HL-60 (cell line): Measurements from ENCODE around the gene SMC4.

ENCODE experiments used
- DNase-seq, 2 experiments: peaks; one replicate each; pipeline ENCODE4 v3.0.0-alpha.2; 2010 to 2020; ENCODE audit warnings: low read depth in 1 of 2, low spot score in 1 of 2
- H3K27ac ChIP-seq: fragments of 250-450 bp; sonication (Bioruptor Pico); replicated peaks from 2 replicates; pipeline ENCODE4 v1.5.1; 2020; ENCODE audit warnings: mild to moderate bottlenecking, moderate library complexity
- H3K27me3 ChIP-seq: fragments of 250-450 bp; sonication (Bioruptor Pico); 2 replicates; pipeline ENCODE4 v1.5.1; 2021; ENCODE audit warnings: mild to moderate bottlenecking, moderate library complexity; ENCODE audit not compliant: insufficient read depth, poor library complexity, severe bottlenecking
- H3K4me3 ChIP-seq: replicated peaks from 2 replicates; pipeline ENCODE4 v1.5.1; 2011; ENCODE audit warnings: mild to moderate bottlenecking, control low read depth, low read length; ENCODE audit not compliant: insufficient read depth
- GABPA ChIP-seq: IDR thresholded peaks from 2 replicates; pipeline ENCODE4 v1.6.1; 2012; ENCODE audit warnings: low read depth
- POLR2AphosphoS5 ChIP-seq: IDR thresholded peaks from 2 replicates; pipeline ENCODE4 v1.6.1; 2012; ENCODE audit warnings: low read depth
- SPI1 ChIP-seq: IDR thresholded peaks from 2 replicates; pipeline ENCODE4 v1.6.1; 2012; ENCODE audit warnings: low read depth, mild to moderate bottlenecking, borderline replicate concordance
- TF ChIP-seq, protein P1 (sequence below): IDR thresholded peaks from 2 replicates; pipeline ENCODE4 v1.6.1; 2012; ENCODE audit warnings: low read depth; ENCODE audit not compliant: insufficient replicate concordance
- TF ChIP-seq, protein P2 (sequence below): IDR thresholded peaks from one replicate; pipeline ENCODE4 v1.5.1; 2011; ENCODE audit warnings: low read length, control low read depth, inconsistent platforms; ENCODE audit not compliant: insufficient read depth

SMC4 gene

DNA sequence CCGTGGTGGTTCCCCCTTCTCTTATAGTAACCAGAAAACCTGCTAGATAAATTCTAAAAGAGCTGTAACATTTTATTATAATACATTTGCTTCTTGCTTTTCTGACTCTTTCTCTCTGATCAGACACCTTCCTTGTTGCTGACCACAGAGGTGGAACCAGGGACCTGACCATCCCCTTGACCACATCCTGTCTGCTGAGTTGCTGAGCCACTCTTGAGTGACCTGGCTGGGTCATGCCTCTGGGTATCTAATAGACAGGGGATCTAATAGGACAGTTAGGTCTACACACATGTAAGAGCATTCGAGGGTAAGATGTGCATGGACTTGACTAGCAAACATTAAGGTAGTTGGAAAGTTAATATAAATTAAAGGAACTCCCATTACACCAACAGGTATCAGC is 72.9 kb downstream of the SMC4 start:
- TF ChIP-seq SPI1 (no peak), GABPA (no peak), POLR2AphosphoS5 (no peak)
- TF ChIP-seq, protein P1, sequence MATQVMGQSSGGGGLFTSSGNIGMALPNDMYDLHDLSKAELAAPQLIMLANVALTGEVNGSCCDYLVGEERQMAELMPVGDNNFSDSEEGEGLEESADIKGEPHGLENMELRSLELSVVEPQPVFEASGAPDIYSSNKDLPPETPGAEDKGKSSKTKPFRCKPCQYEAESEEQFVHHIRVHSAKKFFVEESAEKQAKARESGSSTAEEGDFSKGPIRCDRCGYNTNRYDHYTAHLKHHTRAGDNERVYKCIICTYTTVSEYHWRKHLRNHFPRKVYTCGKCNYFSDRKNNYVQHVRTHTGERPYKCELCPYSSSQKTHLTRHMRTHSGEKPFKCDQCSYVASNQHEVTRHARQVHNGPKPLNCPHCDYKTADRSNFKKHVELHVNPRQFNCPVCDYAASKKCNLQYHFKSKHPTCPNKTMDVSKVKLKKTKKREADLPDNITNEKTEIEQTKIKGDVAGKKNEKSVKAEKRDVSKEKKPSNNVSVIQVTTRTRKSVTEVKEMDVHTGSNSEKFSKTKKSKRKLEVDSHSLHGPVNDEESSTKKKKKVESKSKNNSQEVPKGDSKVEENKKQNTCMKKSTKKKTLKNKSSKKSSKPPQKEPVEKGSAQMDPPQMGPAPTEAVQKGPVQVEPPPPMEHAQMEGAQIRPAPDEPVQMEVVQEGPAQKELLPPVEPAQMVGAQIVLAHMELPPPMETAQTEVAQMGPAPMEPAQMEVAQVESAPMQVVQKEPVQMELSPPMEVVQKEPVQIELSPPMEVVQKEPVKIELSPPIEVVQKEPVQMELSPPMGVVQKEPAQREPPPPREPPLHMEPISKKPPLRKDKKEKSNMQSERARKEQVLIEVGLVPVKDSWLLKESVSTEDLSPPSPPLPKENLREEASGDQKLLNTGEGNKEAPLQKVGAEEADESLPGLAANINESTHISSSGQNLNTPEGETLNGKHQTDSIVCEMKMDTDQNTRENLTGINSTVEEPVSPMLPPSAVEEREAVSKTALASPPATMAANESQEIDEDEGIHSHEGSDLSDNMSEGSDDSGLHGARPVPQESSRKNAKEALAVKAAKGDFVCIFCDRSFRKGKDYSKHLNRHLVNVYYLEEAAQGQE = no peak
- TF ChIP-seq, protein P2, sequence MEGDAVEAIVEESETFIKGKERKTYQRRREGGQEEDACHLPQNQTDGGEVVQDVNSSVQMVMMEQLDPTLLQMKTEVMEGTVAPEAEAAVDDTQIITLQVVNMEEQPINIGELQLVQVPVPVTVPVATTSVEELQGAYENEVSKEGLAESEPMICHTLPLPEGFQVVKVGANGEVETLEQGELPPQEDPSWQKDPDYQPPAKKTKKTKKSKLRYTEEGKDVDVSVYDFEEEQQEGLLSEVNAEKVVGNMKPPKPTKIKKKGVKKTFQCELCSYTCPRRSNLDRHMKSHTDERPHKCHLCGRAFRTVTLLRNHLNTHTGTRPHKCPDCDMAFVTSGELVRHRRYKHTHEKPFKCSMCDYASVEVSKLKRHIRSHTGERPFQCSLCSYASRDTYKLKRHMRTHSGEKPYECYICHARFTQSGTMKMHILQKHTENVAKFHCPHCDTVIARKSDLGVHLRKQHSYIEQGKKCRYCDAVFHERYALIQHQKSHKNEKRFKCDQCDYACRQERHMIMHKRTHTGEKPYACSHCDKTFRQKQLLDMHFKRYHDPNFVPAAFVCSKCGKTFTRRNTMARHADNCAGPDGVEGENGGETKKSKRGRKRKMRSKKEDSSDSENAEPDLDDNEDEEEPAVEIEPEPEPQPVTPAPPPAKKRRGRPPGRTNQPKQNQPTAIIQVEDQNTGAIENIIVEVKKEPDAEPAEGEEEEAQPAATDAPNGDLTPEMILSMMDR = no peak
- no peak overlapping the region for H3K27ac ChIP-seq
- H3K27me3 ChIP-seq = no peaks in the 10 kb centered on the region
- no peak overlapping the region for H3K4me3 ChIP-seq
- no peak for DNase-seq

DNA sequence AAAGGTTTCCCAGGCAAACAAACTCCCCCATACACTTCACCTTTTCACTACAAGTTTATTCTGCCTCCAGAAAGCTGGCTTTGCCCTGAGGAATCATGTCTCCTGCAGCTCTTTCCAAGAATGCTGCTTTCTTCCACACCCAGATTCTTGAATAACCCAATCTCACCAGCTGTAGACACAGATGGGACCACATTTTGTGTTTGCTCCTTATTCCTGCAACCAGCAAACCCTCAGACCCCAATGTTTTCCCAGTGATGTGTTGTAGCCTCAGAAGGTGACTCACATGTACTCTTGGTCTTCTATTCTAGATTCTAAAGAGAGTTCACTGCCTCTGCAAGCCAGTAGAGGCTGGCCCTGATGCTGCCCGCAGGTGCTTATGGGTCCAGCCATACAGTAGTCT is 73.8 kb downstream of the SMC4 start:
- H3K27me3 ChIP-seq = no peaks in the 10 kb centered on the region
- DNase-seq = no peak
- TF ChIP-seq POLR2AphosphoS5 = no peak
- H3K4me3 ChIP-seq = no peak overlapping the region
- H3K27ac ChIP-seq = no peak overlapping the region

DNA sequence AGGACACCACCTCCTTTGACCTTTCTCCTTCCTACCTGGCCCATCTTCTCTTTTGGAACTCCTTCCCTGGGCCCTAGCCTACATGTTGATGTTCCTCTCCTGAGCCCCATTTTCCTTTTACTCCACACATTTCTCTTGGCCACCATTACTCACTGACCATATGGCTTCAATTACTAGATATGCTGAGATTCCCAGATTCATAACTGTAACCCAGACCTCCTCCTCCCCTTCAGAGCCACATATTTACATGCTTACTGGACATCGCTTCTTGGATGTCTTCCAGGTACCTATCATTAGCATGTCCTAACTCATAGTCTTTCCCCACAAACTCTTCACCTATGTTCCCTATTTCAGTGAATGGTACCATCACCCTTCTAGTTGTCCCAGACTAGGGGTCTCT is 74.5 kb downstream of the SMC4 start:
- no peak overlapping the region for H3K4me3 ChIP-seq
- TF ChIP-seq, protein P1 = no peak
- no peak for TF ChIP-seq SPI1
- TF ChIP-seq, protein P2 = no peak
- no peak for TF ChIP-seq POLR2AphosphoS5
- no peak for TF ChIP-seq GABPA
- DNase-seq = no peak
- H3K27me3 ChIP-seq = no peaks in the 10 kb centered on the region
- no peak overlapping the region for H3K27ac ChIP-seq

DNA sequence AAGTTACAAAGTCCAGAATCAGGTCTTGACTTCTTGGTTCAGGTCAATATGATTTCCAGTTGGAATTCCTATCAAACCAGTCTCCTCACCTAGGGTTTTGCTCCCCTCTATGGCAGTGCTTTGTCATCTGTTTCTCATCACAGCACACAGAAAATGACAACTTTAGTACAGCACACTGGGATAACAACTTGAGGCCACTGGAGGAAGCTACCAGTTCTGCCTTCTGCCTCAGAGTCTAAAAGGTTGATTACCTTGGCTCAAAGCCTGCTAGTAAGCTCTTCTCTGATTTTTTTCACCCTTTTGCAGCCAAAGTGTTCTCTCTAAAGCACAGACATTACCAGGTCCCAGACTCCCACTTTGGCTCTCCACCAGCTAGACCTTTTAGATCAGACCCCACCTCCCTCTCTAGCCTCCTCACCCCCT is 75.0 kb downstream of the SMC4 start:
- Histone ChIP-seq H3K27me3 (no peaks in the 10 kb centered on the region), H3K27ac (no peak overlapping the region), H3K4me3 (no peak overlapping the region)
- no peak for TF ChIP-seq GABPA
- TF ChIP-seq, protein P2 = no peak
- no peak for DNase-seq
